GM19372 (cell line): ENCODE results near the gene MYBPHL.

Experiments used
- ATAC-seq: cut with Tn5 transposase; IDR thresholded peaks from one replicate; pipeline ENCODE4 v1.9.1; 2021; ENCODE audit warnings: mild to moderate bottlenecking, low read depth, moderate library complexity; ENCODE audit not compliant: unreplicated experiment

MYBPHL gene

DNA sequence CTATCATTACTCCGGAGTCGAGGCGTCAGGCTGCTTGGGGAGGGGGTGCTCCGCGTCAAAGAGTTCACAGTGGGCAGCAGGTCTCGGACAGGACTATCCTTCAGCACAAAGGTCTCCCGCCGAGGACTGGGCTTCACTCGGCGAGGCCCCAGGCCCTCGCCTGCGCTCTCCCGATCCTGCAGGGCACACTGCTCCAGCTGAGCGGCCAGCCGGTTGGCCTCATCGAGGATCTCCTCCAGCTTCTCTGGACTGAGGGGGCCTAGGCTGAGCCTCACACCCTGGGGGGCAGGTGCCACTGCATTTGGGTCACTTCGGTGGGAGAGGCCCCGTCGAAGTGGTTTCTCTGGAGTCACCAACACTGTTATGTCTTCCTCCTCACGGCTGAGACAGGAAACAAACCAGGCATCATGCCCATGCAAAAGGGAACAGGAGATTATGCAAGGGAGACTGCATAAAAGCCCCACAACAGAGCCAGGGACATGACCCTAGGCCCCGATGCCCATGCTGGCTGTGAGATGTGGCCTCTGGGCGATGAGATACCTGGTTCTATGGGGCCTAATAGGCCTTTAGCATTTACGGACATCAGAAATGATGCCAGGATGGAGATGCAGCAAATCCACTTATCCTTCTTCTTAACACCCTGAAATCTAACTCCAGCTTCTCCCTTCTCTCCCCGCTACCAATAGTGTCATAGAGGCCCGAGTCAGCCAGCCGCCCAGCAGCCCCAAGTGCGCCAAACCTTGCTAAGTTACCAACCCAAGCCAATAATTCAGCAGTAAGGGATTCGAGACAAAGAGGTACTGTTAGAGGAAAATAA is 24.9 kb downstream of the MYBPHL start:
- ATAC-seq = no peak

DNA sequence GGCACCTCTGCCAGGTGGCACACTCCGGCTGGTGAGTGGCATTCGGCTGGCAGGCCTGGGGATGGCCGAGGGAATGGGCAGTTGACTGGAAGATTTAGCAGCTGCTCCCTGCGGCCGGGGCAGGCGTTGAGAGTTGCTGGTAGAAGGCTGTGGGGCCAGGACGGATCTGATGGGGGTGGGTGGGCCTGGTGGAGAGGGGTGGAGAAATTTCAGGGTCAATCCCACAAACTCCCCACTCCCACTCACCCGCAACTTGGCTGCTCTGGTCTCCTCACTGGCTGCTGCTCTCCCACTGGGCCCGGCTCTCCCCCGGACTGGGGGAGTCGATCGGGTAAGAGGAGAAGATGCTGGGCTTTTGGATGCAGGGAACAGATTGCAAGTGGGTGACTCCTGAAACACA is 25.9 kb downstream of the MYBPHL start:
- no peak for ATAC-seq

DNA sequence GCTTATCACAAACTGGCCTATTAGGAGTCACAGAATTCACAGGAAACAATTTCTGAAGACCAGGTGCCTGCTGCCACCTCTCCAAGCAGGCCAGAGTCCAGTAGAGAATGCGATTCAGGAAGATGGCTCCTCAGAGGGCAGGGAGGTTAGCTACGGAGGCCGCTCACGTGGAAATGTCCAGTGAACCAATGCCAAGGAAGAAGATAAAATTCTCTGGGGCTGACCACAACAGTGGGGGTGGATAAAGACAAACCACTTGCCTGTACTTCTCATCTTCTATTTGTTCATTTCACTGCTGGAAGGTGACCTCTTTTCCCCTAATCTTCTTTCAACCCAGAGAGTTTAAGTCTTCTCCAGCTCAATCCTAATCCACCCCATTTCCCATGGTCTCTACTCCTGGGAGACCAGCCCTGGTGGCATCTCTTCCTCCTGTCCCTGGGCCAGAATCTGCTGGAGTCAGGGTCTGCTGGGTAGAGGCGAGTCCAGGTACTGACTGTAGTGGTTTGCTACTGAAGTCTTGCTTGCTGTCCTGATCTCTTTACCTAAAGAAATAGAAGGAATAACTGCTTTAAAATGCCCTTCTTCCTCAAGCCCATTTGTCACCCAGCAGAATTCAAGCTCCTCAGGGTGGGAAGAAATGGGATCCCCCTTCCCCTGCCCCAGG is 27.1 kb downstream of the MYBPHL start:
- ATAC-seq = no peak

DNA sequence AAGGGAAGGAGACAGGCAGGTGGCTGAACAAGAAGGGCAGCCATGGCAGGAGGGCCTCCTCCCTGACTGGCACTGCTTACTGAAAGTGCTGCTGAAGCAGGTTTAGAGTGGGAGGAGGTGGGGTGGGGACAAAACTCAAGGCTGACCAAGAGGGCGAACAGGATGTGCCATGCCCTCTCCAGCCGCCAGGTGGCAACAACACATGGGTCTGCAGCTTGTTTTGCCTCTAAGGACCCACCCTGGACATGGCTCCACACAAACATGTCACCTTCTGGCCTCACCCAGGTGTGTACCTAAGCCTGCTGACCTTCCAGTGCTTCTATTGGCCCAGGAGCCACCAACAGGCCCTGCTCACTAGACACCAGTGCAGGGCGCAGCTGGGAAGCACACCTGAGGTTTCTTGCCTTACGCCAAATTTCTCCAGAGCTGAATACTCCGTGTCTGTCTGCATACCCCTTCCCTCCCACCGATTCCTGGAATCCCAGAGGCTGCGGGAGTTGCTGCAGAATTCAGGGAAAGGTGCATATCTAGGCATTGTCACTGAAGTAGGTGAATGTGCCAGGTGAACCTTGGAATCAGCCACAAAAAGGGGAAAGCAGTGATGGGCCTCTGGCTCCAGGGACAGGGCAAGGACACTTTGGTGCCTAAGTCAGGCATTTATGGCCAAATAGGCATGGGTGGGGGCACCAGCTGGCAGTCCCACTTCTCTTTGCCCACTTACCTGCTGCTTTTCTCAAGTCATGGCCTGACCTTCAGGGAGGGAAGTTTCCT is 29.2 kb downstream of the MYBPHL start:
- no peak for ATAC-seq

DNA sequence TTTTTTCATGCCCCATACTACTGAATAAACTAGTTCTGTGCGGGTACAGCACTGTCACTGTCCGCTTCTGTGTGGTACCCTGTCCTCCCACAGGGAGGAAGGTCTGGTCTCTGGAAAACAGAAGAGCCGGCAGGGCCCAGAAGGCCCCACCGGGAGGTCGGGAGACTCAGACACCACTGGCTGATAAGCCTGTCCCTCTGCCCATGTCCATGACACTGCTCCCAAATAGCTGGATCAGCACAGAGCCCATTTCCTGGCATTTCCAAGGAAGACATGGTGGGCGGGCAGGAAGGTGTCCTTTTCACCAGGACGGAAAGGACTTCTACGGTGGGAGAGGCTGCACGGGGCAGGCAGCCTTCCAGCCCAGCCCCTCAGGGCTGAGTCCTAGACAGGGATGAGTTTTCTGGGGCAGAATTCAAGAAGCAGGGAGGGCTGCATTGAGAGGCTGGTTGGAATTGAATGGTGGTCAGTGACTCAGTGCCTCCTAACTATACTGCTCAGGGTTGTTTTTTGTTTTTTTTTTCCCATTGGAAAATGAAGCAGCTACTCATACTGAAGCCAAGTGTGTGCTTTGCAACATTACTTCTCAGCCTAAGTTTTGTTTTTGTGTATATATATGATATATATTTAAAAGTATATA is 31.0 kb downstream of the MYBPHL start:
- ATAC-seq = no peak

DNA sequence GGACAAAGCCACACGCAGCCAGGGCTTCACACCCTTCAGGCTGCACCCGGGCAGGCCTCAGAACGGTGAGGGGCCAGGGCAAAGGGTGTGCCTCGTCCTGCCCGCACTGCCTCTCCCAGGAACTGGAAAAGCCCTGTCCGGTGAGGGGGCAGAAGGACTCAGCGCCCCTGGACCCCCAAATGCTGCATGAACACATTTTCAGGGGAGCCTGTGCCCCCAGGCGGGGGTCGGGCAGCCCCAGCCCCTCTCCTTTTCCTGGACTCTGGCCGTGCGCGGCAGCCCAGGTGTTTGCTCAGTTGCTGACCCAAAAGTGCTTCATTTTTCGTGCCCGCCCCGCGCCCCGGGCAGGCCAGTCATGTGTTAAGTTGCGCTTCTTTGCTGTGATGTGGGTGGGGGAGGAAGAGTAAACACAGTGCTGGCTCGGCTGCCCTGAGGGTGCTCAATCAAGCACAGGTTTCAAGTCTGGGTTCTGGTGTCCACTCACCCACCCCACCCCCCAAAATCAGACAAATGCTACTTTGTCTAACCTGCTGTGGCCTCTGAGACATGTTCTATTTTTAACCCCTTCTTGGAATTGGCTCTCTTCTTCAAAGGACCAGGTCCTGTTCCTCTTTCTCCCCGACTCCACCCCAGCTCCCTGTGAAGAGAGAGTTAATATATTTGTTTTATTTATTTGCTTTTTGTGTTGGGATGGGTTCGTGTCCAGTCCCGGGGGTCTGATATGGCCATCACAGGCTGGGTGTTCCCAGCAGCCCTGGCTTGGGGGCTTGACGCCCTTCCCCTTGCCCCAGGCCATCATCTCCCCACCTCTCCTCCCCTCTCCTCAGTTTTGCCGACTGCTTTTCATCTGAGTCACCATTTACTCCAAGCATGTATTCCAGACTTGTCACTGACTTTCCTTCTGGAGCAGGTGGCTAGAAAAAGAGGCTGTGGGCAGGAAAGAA is 32.0 kb downstream of the MYBPHL start:
- no peak for ATAC-seq

DNA sequence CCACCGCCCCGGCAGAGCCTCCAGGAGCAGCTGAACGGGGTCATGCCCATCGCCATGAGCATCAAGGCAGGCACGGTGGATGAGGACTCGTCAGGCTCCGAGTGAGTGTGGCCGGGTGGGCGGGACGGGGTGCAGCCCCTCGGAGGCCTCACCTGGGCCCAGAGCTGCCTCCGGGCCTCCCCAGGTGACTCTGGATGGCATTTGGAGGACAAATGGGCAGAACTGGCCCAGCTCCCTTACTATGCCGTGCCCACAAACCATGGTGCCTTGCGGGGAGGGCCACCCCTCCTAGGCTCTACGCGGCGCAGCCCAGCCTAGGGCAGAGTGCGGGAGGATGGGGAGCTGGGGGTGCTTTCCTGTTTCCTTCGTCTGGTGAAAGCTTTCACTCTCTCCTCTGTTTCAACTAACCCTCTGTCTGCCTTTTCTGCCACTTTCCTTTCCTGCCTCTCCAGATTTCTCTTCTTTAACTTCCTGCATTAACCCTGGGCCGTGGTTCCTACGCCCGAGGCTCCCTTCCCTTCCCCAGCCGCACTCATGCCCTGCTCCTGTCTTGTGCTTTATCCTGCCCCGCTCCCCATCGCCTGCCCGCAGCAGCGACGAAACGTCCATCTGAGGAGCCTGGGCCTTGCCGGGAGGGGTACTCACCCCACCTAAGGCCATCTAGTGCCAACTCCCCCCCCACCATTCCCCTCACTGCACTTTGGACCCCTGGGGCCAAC is 33.1 kb downstream of the MYBPHL start:
- ATAC-seq = no peak

DNA sequence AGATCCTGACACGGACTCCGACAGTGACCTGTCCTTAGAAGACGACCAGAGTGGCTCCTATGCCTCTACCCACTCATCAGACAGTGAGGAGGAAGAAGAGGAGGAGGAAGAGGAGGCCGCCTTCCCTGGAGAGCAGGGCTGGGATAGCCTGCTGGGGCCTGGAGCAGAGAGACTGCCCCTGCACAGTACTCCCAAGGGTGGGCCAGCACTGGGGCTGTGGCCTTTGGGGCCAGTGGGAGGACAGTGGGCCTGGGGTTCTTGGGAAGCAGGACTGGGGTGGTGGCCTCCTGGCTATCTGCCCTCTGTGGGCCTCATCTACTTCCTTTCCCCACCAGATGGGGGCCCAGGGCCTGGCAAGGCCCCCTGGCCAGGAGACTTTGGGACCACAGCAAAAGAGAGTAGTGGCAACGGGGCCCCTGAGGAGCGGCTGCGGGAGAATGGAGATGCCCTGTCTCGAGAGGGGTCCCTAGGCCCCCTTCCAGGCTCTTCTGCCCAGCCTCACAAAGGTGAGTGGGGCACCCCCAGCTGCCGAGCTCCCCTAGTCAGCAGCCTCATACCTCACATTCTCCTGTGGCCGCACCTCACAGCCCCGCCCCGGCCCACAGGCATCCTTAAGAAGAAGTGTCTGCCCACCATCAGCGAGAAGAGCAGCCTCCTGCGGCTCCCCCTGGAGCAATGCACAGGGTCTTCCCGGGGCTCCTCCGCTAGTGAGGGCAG is 33.8 kb downstream of the MYBPHL start:
- ATAC-seq = no peak

DNA sequence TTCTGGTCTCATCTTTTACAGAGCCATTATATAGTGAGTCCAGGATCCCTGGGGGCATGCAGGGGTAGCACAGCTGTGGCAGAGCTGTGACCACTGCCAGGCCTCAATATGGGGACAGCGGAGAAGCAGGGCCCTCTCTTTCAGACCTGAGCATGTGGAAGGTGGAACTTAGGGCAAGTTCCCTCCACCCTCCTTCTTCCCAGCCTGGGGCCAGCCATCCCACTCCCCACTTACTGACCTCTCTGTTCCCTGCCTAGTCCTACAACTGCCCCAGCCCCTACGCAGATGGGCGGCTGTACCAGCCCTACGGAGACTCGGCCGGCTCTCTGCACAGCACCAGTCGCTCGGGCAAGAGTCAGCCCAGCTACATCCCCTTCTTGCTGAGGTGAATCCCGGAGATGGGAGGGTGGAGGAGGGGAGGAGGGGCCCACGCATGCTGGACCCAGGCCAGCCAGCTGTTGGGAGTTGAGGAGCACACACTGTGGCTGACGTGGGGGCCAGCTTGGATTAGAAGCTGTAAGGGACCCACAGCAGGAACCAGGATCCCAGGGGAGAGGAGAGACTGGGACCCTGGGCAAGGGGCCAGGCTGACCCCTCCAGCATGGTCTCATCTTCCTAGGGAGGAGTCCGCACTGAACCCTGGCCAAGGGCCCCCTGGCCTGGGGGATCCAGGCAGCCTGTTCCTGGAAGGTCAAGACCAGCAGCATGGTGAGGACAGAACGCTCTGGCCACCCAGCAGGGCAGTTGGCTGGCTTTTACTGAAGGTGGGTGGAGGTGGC is 34.6 kb downstream of the MYBPHL start:
- ATAC-seq = no peak

DNA sequence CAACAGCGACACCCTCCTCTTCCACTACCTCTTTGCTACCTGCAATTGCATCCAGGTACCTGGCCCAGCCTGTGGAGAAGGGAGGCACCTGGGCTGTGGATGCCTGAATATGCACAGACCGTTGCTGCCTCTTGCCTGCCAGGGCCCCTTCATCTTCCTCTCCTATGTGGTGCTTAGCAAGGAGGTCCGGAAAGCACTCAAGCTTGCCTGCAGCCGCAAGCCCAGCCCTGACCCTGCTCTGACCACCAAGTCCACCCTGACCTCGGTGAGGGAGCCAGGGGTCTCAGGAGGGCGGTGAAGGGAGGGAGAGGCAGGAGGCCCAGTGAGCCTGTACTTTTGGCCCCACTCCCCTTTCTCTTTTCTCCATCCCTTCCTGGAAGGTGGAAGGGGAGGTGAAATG is 35.4 kb downstream of the MYBPHL start:
- no peak for ATAC-seq

DNA sequence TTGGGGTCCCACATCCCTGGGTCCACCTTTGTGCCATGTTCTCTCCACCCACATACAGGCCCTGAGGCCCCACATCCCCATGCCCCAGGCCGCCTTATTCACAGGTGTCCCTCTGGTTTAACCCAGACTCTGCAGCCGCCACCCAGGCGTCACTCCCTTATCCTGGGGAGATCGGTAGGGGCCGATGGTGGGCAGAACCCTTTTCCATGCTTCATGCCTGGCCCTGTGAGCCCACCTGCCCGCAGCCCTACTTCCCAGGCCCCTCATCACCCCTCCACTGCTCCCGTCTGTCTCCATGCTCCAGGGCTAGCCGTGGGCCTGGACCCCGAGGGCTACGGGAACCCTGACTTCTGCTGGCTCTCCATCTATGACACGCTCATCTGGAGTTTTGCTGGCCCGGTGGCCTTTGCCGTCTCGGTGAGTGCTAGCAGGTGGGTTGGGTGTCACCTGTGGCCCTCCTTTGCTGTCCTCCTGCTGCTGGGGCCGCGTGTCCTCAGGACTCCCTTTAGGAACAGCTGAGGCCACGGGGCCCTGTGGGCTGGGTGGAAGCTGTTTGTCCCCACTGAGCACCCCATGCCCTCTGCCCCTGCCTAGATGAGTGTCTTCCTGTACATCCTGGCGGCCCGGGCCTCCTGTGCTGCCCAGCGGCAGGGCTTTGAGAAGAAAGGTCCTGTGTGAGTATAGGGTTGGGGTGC is 36.0 kb downstream of the MYBPHL start:
- ATAC-seq = no peak

DNA sequence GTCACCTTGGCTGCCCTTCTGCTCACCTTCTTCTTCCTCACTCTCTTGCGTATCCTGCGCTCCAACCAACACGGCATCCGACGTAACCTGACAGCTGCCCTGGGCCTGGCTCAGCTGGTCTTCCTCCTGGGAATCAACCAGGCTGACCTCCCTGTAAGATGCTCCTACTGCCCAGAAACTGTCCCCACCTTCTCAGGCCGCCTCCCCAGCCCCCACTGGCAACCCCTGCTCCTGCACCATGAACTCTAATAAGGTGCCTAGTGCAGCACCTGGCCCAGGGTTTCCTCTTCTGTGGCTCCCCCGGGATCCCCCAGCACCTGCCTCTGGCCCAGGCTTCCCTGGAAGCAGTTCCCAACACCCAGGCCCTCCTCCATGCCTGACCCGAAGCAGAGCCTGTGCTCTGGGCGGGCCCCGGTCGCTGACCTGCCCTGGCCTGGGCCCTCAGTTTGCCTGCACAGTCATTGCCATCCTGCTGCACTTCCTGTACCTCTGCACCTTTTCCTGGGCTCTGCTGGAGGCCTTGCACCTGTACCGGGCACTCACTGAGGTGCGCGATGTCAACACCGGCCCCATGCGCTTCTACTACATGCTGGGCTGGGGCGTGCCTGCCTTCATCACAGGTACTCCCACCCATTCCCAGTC is 36.7 kb downstream of the MYBPHL start:
- no peak for ATAC-seq

DNA sequence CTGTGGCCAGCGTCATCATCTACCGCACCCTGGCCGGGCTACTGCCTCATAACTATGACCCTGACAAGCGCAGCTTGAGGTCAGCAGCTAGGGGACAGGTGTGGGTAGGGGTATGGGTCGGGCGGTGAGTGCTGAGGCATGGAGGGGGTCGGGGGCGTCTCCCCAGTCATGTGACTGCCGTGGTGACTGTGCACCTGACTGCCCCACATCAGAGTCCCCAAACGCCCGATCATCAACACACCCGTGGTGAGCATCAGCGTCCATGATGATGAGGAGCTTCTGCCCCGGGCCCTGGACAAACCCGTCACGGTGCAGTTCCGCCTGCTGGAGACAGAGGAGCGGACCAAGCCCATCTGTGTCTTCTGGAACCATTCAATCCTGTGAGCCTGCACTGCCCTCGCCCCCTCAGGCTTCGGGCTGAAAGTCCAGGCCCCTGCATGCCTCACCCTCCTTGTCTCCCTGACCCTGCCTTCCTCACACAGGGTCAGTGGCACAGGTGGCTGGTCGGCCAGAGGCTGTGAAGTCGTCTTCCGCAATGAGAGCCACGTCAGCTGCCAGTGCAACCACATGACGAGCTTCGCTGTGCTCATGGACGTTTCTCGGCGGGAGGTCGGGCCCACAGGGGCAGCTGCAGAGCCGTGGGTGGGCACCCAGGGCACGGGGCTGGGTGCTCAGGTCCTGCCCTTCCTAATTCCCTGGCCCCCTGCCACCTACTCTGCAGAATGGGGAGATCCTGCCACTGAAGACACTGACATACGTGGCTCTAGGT is 37.4 kb downstream of the MYBPHL start:
- ATAC-seq = no peak

DNA sequence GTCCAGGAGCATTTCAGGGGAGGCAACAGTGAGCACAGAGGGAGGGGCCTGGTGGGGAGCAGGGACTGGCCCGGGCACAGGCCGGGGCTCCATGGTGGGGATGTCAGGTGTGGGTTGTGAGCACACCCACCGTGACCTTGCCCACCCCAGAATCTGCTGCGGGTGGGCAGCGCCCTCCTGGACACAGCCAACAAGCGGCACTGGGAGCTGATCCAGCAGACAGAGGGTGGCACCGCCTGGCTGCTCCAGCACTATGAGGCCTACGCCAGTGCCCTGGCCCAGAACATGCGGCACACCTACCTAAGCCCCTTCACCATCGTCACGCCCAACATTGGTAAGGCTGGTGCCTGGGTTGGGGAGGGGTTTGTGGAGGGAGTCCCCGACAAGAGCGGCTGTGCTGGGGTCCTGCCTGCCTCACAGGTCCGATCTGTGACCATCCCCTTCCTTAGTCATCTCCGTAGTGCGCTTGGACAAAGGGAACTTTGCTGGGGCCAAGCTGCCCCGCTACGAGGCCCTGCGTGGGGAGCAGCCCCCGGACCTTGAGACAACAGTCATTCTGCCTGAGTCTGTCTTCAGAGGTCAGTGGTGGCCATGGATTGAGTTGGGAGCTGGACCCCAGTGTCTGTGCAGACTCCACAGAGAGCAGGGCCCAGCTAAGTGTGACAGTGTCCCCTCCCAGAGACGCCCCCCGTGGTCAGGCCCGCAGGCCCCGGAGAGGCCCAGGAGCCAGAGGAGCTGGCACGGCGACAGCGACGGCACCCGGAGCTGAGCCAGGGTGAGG is 38.2 kb downstream of the MYBPHL start:
- ATAC-seq = no peak

DNA sequence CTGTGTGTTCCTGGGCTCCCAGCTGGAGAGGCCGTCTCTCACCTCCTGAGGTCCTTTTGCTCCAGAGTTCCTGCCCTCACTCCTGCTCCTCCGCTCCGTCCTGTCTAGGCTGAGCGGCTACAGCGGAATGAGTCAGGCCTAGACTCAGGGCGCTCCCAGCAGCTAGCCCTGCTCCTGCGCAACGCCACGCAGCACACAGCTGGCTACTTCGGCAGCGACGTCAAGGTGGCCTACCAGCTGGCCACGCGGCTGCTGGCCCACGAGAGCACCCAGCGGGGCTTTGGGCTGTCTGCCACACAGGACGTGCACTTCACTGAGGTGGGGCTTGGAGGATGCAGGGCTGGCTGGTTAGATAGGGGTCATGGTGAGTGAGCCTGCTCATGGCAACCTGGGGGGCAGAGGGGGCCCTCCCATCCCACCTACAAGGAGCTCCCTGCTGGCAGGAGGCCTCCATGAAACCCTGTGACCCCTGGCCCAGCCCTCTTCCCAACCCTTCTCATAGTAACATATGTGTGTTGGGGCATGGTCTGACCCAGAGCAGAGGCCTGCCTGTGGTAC is 39.0 kb downstream of the MYBPHL start:
- no peak for ATAC-seq
